Neural cell (in vitro differentiated cells): ENCODE measurements around the gene FUT6.
"Not testable (repeated sequence)": the region's sequence is repeated elsewhere in the genome, so short reads cannot be mapped to it uniquely, and the experiment has no call there.

Experiments
- CTCF ChIP-seq: fragments of 450-650 bp; IDR thresholded peaks from 2 replicates; pipeline ENCODE4 v1.5.1; 2014; ENCODE audit warnings: antibody characterized with exemption, mild to moderate bottlenecking, moderate library complexity; ENCODE audit not compliant: poor library complexity, severe bottlenecking
- EZH2 ChIP-seq: fragments of 200-600, 300-800 bp; shearing (Covaris generic), sonication (generic); IDR thresholded peaks from 2 replicates; pipeline ENCODE4 v1.6.1; 2014; ENCODE audit warnings: antibody characterized with exemption, low read length, borderline replicate concordance, mild to moderate bottlenecking; ENCODE audit not compliant: insufficient read depth, poor library complexity, severe bottlenecking

GRCh38 chr19:5780916-5781315 lies 58.6 kb downstream of the FUT6 start:
- TF ChIP-seq CTCF, EZH2: not testable (repeated sequence)
